Vagina (tissue), 2 donors: ENCODE data around the gene E2F1. TPM values are rescaled to one million over a fixed set of nuclear protein-coding genes. Genes with fewer than 3 reads are reported as not detected.

ENCODE experiments used
- DNase-seq, 2 donors: peaks; one replicate each; pipeline ENCODE4 v3.0.0-alpha.2; 2017; ENCODE audit errors: extremely low spot score in 2 of 2
- H3K27ac ChIP-seq: fragments of 200-600 bp; sonication (generic); one replicate; pipeline ENCODE4 v1.5.1; 2019
- H3K27me3 ChIP-seq: fragments of 200-600 bp; sonication (generic); one replicate; pipeline ENCODE4 v1.5.1; 2019
- H3K36me3 ChIP-seq, 2 donors: fragments of 200-600 bp; sonication (generic); one replicate each; pipeline ENCODE4 v1.5.1; 2017 to 2019
- H3K4me1 ChIP-seq: fragments of 200-600 bp; sonication (generic); one replicate; pipeline ENCODE4 v1.5.1; 2019
- H3K4me3 ChIP-seq, 2 donors: fragments of 200-600 bp; sonication (generic); 1 replicate in 1 of 2; 2 replicates in 1 of 2; pipeline ENCODE4 v1.5.1; 2016 to 2019
- H3K9me3 ChIP-seq: fragments of 200-600 bp; sonication (generic); one replicate; pipeline ENCODE4 v1.5.1; 2019
- POLR2A ChIP-seq, 2 donors: fragments of 450-650 bp; IDR thresholded peaks; one replicate each; pipeline ENCODE4 v1.6.1; 2017; ENCODE audit warnings: antibody characterized with exemption in 2 of 2, mild to moderate bottlenecking in 2 of 2, moderate library complexity in 2 of 2
- POLR2AphosphoS5 ChIP-seq, 2 donors: sonication (generic); formaldehyde crosslinking; IDR thresholded peaks; one replicate each; pipeline ENCODE4 v1.9.0; 2017; ENCODE audit warnings: antibody characterized with exemption in 2 of 2, mild to moderate bottlenecking in 2 of 2, low read depth in 1 of 2; ENCODE audit not compliant: insufficient read depth in 1 of 2
- intact Hi-C: fragments of 100-400 bp; cut with DNase I; formaldehyde crosslinking; loops from one replicate; pipeline ENCODE4 v1.15.1; 2023
- total RNA-seq: library from RNA; depleted of rRNA; stranded (reverse); fragments of >200 nt; gene quantifications from one replicate; pipeline ENCODE4 v1.2.3, GENCODE V29; 2016
- TF ChIP-seq, protein P1 (sequence below), 3 experiments: fragments of 450-650 bp in 2 of 3; fragments of 200-600 bp in 1 of 3; sonication (generic) in 1 of 3; IDR thresholded peaks; one replicate each; pipeline ENCODE4 v1.5.1; 2017 to 2019; ENCODE audit warnings: antibody characterized with exemption in 3 of 3, mild to moderate bottlenecking in 2 of 3, moderate library complexity in 2 of 3

The E2F1 gene
- total RNA-seq, 1 donor from 2014 or later = 0.49 TPM

GRCh38 chr20:33664762-33665144 lies 21.4 kb downstream of the E2F1 start:
- Histone ChIP-seq H3K27me3 (no peaks in the 10 kb centered on the region), H3K4me1 (peaks cover 42% of the 10 kb centered on the region), H3K27ac (peak overlapping the region; percentile 83), H3K36me3 (peaks cover 0 to 3% of the 10 kb centered on the region in 2 donors), H3K4me3 (no peak overlapping the region), H3K9me3 (no peaks in the 10 kb centered on the region)
- TF ChIP-seq, protein P1, sequence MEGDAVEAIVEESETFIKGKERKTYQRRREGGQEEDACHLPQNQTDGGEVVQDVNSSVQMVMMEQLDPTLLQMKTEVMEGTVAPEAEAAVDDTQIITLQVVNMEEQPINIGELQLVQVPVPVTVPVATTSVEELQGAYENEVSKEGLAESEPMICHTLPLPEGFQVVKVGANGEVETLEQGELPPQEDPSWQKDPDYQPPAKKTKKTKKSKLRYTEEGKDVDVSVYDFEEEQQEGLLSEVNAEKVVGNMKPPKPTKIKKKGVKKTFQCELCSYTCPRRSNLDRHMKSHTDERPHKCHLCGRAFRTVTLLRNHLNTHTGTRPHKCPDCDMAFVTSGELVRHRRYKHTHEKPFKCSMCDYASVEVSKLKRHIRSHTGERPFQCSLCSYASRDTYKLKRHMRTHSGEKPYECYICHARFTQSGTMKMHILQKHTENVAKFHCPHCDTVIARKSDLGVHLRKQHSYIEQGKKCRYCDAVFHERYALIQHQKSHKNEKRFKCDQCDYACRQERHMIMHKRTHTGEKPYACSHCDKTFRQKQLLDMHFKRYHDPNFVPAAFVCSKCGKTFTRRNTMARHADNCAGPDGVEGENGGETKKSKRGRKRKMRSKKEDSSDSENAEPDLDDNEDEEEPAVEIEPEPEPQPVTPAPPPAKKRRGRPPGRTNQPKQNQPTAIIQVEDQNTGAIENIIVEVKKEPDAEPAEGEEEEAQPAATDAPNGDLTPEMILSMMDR (IDR thresholded peaks at IDR 0.05) = no peak
- TF ChIP-seq POLR2A (IDR thresholded peaks at IDR 0.05) = no peak
- TF ChIP-seq POLR2AphosphoS5 (IDR thresholded peaks at IDR 0.05; ENCODE audit: insufficient read depth in 1 of 2, low read depth in 1 of 2) = no peak
- no peak for DNase-seq
- intact Hi-C loops = loop anchor here (5.0 kb wide), 1 partner anchor 207 kb away; no protein-coding TSS in a partner anchor

GRCh38 chr20:33664085-33664761 lies 22.0 kb downstream of the E2F1 start:
- Histone ChIP-seq H3K36me3 (peaks cover 0 to 8% of the 10 kb centered on the region in 2 donors), H3K9me3 (no peaks in the 10 kb centered on the region), H3K4me1 (peaks cover 42% of the 10 kb centered on the region), H3K27me3 (no peaks in the 10 kb centered on the region), H3K4me3 (peak overlapping the region; percentile 59 to 85), H3K27ac (peak overlapping the region; percentile 83)
- intact Hi-C loops = no loop called here
- no peak for DNase-seq
- TF ChIP-seq, protein P1 (IDR thresholded peaks at IDR 0.05) = no peak

- Histone ChIP-seq H3K4me1 (peaks cover 40% of the 10 kb centered on the region), H3K27ac (peak overlapping the region; percentile 83), H3K9me3 (no peaks in the 10 kb centered on the region), H3K36me3 (peaks cover 0 to 12% of the 10 kb centered on the region in 2 donors), H3K4me3 (peak overlapping the region; percentile 59 to 85), H3K27me3 (no peaks in the 10 kb centered on the region)
- no peak for DNase-seq
- intact Hi-C loops = no loop called here
- TF ChIP-seq, protein P1 (IDR thresholded peaks at IDR 0.05) = no peak
- TF ChIP-seq POLR2AphosphoS5 (IDR thresholded peaks at IDR 0.05; ENCODE audit: insufficient read depth in 1 of 2, low read depth in 1 of 2) = peak in 1 of 2 donors; percentile 86
- TF ChIP-seq POLR2A (IDR thresholded peaks at IDR 0.05) = peak in 1 of 2 donors; percentile 54
These were observed 22.8 kb downstream of the E2F1 start for GRCh38 chr20:33663161-33664084.

DNA sequence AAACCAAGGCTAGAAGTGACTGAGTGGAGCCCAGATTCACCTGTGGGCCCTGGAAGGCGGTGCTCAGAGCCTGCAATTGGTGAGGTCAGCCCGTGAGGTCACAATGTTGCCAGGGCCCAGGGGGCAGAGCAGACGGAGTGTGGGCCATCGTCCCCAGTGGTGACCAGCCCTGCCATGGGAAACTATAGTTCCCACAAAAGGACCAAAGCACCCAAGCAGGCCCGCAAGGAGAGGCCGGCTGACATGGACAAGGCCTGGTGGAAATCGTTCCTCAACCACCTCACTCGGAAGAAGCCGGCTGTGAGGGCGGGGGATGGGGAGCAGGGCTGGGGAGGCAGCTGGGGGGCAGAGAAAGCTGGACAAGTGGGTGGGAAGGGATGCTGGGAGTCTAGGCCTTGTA lies 24.0 kb downstream of the E2F1 start, which contains the start of gene C20orf144:
Gene C20orf144, plus strand, starts transcription at position 156 of the 400 bp plus-strand sequence. Its CDS starts 19 bp downstream, at position 175.
- Histone ChIP-seq H3K4me1 (peaks cover 35% of the 10 kb centered on the region), H3K27ac (peak within 1 kb of the TSS; percentile 83), H3K27me3 (no peaks in the 10 kb centered on the region), H3K36me3 (peaks cover 0 to 18% of the 10 kb centered on the region in 2 donors), H3K4me3 (peak within 1 kb of the TSS; percentile 59 to 85), H3K9me3 (no peaks in the 10 kb centered on the region)
- DNase-seq = no peak
- intact Hi-C loops = no loop called here
- TF ChIP-seq, protein P1 (IDR thresholded peaks at IDR 0.05) = no peak
- TF ChIP-seq POLR2AphosphoS5 (IDR thresholded peaks at IDR 0.05; ENCODE audit: insufficient read depth in 1 of 2, low read depth in 1 of 2) (no peak), POLR2A (IDR thresholded peaks at IDR 0.05) (no peak)
